ENCODE data around the gene NRROS. TPM values are rescaled to one million over a fixed set of nuclear protein-coding genes. Genes with fewer than 3 reads are reported as not detected.

NRROS gene
- total RNA-seq, 1 donor: 118 TPM

DNA sequence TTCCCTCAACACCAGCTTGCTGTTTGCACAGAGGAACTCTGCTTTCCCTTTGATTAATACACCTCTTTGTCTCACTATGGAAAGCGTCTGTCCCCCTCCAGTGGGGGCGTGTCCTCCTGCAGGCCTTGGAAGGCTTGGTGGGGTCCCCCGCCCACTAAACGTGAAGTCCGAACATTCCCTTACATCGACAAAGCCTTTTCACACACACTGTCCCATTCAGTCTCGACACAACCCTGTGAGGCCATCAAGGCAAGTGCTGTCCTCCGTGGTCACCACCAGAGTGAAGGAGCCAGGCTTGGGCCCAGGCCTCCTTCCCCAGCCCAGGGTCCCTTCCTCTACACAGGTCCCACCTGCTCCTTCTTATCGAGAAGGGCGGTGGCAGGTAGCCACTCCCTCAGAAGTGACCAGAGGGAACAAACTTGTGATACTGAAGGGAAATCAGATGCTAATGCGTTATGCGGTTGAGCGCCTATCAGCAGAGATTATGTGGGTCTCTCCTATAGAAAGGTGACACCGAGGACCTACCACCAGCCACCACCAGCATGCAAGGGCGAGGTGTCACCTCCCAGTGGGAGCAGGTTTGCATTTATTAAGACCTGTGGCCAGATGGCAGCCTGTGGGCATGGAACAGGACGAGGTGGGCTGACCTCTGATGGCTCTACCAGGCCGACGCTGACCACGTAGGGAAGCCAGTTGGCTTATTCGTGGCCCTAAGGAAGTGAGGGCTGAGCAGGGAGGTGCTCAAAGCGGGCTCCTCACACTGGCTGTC lies 6.6 kb downstream of the NRROS start:
- DNase-seq (ENCODE audit: low read depth in 2 of 3, low spot score in 2 of 3): no peak

- DNase-seq (ENCODE audit: low read depth in 2 of 3, low spot score in 2 of 3): no peak
Observed at GRCh38 chr3:196646666-196647216, 7.2 kb downstream of the NRROS start.

- DNase-seq (ENCODE audit: low read depth in 2 of 3, low spot score in 2 of 3): no peak
Observed at GRCh38 chr3:196650740-196651311, 11.3 kb downstream of the NRROS start.

- no peak for DNase-seq (ENCODE audit: low read depth in 2 of 3, low spot score in 2 of 3)
Observed at GRCh38 chr3:196651819-196652218, 12.3 kb downstream of the NRROS start.

- no peak for DNase-seq (ENCODE audit: low read depth in 2 of 3, low spot score in 2 of 3)
Observed at GRCh38 chr3:196652961-196653795, 13.7 kb downstream of the NRROS start.

GRCh38 chr3:196654006-196654734 lies 14.7 kb downstream of the NRROS start:
- no peak for DNase-seq (ENCODE audit: low read depth in 2 of 3, low spot score in 2 of 3)

DNA sequence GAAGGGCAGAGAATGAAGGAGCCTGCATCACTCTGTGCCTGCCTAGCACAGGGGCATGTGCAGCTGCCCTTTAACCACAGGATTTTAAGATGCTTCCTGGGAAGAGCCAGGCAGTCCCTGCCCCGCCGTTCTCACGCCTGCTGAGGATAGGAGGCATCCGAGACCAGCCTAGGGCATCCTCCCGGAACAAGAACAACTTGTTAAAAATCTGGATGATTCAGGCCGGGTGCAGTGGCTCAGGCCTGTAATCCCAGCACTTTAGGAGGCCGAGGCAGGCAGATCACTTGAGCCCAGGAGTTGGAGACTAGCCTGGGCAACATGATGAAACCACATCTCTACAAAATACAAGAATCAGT lies 15.2 kb downstream of the NRROS start:
- no peak for DNase-seq (ENCODE audit: low read depth in 2 of 3, low spot score in 2 of 3)

- no peak for DNase-seq (ENCODE audit: low read depth in 2 of 3, low spot score in 2 of 3)
Observed at GRCh38 chr3:196655496-196655895, 16.0 kb downstream of the NRROS start.

GRCh38 chr3:196656213-196656612 lies 16.7 kb downstream of the NRROS start:
- no peak for DNase-seq (ENCODE audit: low read depth in 2 of 3, low spot score in 2 of 3)

- no peak for DNase-seq (ENCODE audit: low read depth in 2 of 3, low spot score in 2 of 3)
Observed at GRCh38 chr3:196659901-196660351, 20.4 kb downstream of the NRROS start.

GRCh38 chr3:196660381-196661166 lies 21.1 kb downstream of the NRROS start:
- DNase-seq (ENCODE audit: low read depth in 2 of 3, low spot score in 2 of 3): no peak

DNA sequence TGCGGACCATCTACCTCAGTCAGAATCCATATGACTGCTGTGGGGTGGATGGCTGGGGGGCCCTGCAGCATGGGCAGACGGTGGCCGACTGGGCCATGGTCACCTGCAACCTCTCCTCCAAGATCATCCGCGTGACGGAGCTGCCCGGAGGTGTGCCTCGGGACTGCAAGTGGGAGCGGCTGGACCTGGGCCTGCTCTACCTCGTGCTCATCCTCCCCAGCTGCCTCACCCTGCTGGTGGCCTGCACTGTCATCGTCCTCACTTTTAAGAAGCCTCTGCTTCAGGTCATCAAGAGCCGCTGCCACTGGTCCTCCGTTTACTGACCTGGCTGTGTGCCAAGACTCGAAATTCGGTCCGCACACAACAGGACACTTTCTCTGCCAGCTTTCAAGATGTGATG lies 21.9 kb downstream of the NRROS start:
- DNase-seq (ENCODE audit: low read depth in 2 of 3, low spot score in 2 of 3): no peak

- no peak for DNase-seq (ENCODE audit: low read depth in 2 of 3, low spot score in 2 of 3)
Observed at GRCh38 chr3:196662033-196662432, 22.5 kb downstream of the NRROS start.

- peak in 1 of 3 donors; percentile 41 for DNase-seq (ENCODE audit: low read depth in 2 of 3, low spot score in 2 of 3)
Observed at GRCh38 chr3:196662711-196663571, 23.4 kb downstream of the NRROS start.

DNA sequence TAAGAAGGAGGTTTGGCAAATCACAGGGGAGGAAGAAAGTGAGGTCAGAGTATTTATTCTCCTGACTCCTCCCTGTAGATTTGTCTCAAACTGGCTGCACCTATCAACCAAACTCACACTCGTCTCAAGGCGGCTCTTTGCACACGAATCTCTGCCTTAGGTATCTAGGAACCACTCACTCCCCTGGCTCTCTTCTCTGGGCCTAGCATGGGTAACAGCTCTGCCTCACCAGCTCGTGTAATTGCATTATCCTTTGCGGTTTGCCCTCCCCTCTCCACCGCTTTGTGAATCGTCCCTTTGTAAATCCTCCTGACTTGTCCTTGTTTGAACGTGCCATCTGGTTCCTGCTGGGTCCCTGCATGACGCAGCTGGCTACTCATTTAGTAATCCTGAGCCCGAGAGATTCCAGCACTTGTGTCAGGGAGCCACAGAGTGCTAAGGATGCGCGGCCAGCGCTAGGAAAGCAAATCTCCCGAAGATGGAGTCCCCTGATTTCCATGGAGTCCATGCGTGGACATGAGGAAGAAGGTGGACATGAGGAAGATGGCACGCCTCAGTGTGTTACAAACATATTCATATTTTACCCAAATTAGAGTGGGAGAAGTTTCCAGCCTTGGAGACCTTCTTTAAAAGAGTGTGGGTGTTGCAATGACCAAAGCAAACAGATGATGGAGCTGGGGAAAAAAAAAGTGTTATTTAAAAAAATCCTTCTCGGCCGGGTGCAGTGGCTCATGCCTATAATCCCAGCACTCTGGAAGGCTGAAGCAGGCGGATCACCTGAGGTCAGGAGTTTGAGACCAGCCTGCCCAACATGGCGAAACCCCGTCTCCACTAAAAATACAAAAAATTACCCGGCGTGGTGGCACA lies 26.7 kb downstream of the NRROS start:
- DNase-seq (ENCODE audit: low read depth in 2 of 3, low spot score in 2 of 3): no peak

DNA sequence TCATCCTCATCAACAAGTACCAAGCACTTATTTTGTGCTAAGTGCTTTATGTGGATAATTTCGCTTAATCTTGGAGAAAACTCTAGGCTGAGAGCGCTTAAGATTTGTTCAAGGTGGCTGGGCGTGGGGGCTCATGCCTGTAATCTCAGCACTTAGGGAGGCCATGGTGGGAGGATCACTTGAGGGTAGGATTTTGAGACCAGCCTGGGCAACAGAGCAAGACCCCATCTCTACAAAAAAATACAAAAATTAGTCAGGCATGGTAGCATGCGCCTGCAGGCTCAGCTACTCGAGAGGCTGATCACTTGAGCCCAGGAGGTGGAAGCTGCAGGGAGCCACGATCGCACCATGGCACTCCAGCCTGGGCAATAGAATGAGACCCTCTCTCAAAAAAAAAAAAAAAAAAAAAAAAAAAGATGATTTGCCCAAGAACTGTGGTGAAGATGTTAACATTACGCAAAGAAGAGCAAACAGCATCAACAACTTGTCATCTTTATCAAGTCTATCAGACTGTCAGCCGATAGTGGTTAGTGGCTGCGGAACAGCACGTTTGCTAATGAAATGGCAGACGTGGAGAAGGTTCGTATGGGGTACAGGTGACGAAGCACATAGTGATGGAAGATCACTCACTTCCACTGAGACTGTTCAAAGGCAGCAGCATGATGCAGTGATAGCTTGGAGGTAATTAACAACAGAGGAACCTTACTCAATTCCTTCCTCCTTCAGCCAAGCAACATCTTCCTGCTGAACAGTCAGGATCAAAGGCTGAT lies 27.7 kb downstream of the NRROS start:
- no peak for DNase-seq (ENCODE audit: low read depth in 2 of 3, low spot score in 2 of 3)

GRCh38 chr3:196670339-196670738 lies 30.8 kb downstream of the NRROS start:
- DNase-seq (ENCODE audit: low read depth in 2 of 3, low spot score in 2 of 3): no peak

Measured in hematopoietic multipotent progenitor cell (in vitro differentiated cells).